Measurements from ENCODE around the gene LRPAP1.

The LRPAP1 gene

GRCh38 chr4:3500634-3501101, 31.6 kb downstream of the LRPAP1 start:
- H3K4me1 ChIP-seq (ENCODE audit: control insufficient read depth, insufficient read depth, low read length): peaks cover 6% of the 10 kb centered on the region
- no peaks in the 10 kb centered on the region for H3K36me3 ChIP-seq (ENCODE audit: control insufficient read depth, insufficient read depth, low read length)
- no peak overlapping the region for H3K4me3 ChIP-seq (ENCODE audit: insufficient read depth, low read depth, low read length)
- 94% methylated on average over 29 of the region's 29 CpGs for WGBS, 2 experiments
- no peaks in the 10 kb centered on the region for H3K9me3 ChIP-seq (ENCODE audit: control insufficient read depth, low read length)
- H3K27ac ChIP-seq (ENCODE audit: insufficient read depth, low read depth, low read length, poor library complexity, severe bottlenecking): no peak overlapping the region
- no peaks in the 10 kb centered on the region for H3K27me3 ChIP-seq (ENCODE audit: control insufficient read depth, insufficient read depth, low read length, poor library complexity, severe bottlenecking)

GRCh38 chr4:3500111-3500510, 32.1 kb downstream of the LRPAP1 start:
- no peaks in the 10 kb centered on the region for H3K36me3 ChIP-seq (ENCODE audit: control insufficient read depth, insufficient read depth, low read length)
- no peaks in the 10 kb centered on the region for H3K27me3 ChIP-seq (ENCODE audit: control insufficient read depth, insufficient read depth, low read length, poor library complexity, severe bottlenecking)
- H3K27ac ChIP-seq (ENCODE audit: insufficient read depth, low read depth, low read length, poor library complexity, severe bottlenecking): no peak overlapping the region
- no peak overlapping the region for H3K4me3 ChIP-seq (ENCODE audit: insufficient read depth, low read depth, low read length)
- 96 to 97% methylated on average over 17 of the region's 17 CpGs for WGBS, 2 experiments
- H3K4me1 ChIP-seq (ENCODE audit: control insufficient read depth, insufficient read depth, low read length): peaks cover 9% of the 10 kb centered on the region
- no peaks in the 10 kb centered on the region for H3K9me3 ChIP-seq (ENCODE audit: control insufficient read depth, low read length)

GRCh38 chr4:3499710-3500109, 32.5 kb downstream of the LRPAP1 start:
- H3K4me3 ChIP-seq (ENCODE audit: insufficient read depth, low read depth, low read length): no peak overlapping the region
- no peaks in the 10 kb centered on the region for H3K36me3 ChIP-seq (ENCODE audit: control insufficient read depth, insufficient read depth, low read length)
- no peaks in the 10 kb centered on the region for H3K27me3 ChIP-seq (ENCODE audit: control insufficient read depth, insufficient read depth, low read length, poor library complexity, severe bottlenecking)
- peaks cover 13% of the 10 kb centered on the region for H3K4me1 ChIP-seq (ENCODE audit: control insufficient read depth, insufficient read depth, low read length)
- H3K27ac ChIP-seq (ENCODE audit: insufficient read depth, low read depth, low read length, poor library complexity, severe bottlenecking): no peak overlapping the region
- no peaks in the 10 kb centered on the region for H3K9me3 ChIP-seq (ENCODE audit: control insufficient read depth, low read length)
- WGBS, 2 experiments: 93 to 97% methylated on average over 12 of the region's 12 CpGs

GRCh38 chr4:3498901-3499510, 33.2 kb downstream of the LRPAP1 start:
- Histone ChIP-seq H3K27ac (ENCODE audit: insufficient read depth, low read depth, low read length, poor library complexity, severe bottlenecking) (no peak overlapping the region), H3K9me3 (ENCODE audit: control insufficient read depth, low read length) (no peaks in the 10 kb centered on the region), H3K4me3 (ENCODE audit: insufficient read depth, low read depth, low read length) (no peak overlapping the region), H3K27me3 (ENCODE audit: control insufficient read depth, insufficient read depth, low read length, poor library complexity, severe bottlenecking) (no peaks in the 10 kb centered on the region), H3K36me3 (ENCODE audit: control insufficient read depth, insufficient read depth, low read length) (no peaks in the 10 kb centered on the region), H3K4me1 (ENCODE audit: control insufficient read depth, insufficient read depth, low read length) (peaks cover 20% of the 10 kb centered on the region)
- WGBS, 2 experiments: 91 to 93% methylated on average over 20 of the region's 20 CpGs

- no peaks in the 10 kb centered on the region for H3K36me3 ChIP-seq (ENCODE audit: control insufficient read depth, insufficient read depth, low read length)
- peaks cover 25% of the 10 kb centered on the region for H3K4me1 ChIP-seq (ENCODE audit: control insufficient read depth, insufficient read depth, low read length)
- H3K27ac ChIP-seq (ENCODE audit: insufficient read depth, low read depth, low read length, poor library complexity, severe bottlenecking): no peak overlapping the region
- 91 to 93% methylated on average over 11 of the region's 11 CpGs for WGBS, 2 experiments
- no peak overlapping the region for H3K4me3 ChIP-seq (ENCODE audit: insufficient read depth, low read depth, low read length)
- no peaks in the 10 kb centered on the region for H3K27me3 ChIP-seq (ENCODE audit: control insufficient read depth, insufficient read depth, low read length, poor library complexity, severe bottlenecking)
- no peaks in the 10 kb centered on the region for H3K9me3 ChIP-seq (ENCODE audit: control insufficient read depth, low read length)
These were observed 33.8 kb downstream of the LRPAP1 start for GRCh38 chr4:3498407-3498806.

GRCh38 chr4:3497523-3498389, 34.5 kb downstream of the LRPAP1 start:
- H3K27ac ChIP-seq (ENCODE audit: insufficient read depth, low read depth, low read length, poor library complexity, severe bottlenecking): no peak overlapping the region
- WGBS, 2 experiments: 86% methylated on average over 24 of the region's 24 CpGs
- peaks cover 27% of the 10 kb centered on the region for H3K4me1 ChIP-seq (ENCODE audit: control insufficient read depth, insufficient read depth, low read length)
- H3K4me3 ChIP-seq (ENCODE audit: insufficient read depth, low read depth, low read length): no peak overlapping the region
- H3K36me3 ChIP-seq (ENCODE audit: control insufficient read depth, insufficient read depth, low read length): no peaks in the 10 kb centered on the region
- peaks cover 6% of the 10 kb centered on the region for H3K27me3 ChIP-seq (ENCODE audit: control insufficient read depth, insufficient read depth, low read length, poor library complexity, severe bottlenecking)
- H3K9me3 ChIP-seq (ENCODE audit: control insufficient read depth, low read length): no peaks in the 10 kb centered on the region

- Histone ChIP-seq H3K9me3 (ENCODE audit: control insufficient read depth, low read length) (no peaks in the 10 kb centered on the region), H3K36me3 (ENCODE audit: control insufficient read depth, insufficient read depth, low read length) (no peaks in the 10 kb centered on the region), H3K27ac (ENCODE audit: insufficient read depth, low read depth, low read length, poor library complexity, severe bottlenecking) (no peak overlapping the region), H3K4me3 (ENCODE audit: insufficient read depth, low read depth, low read length) (no peak overlapping the region), H3K27me3 (ENCODE audit: control insufficient read depth, insufficient read depth, low read length, poor library complexity, severe bottlenecking) (peaks cover 12% of the 10 kb centered on the region), H3K4me1 (ENCODE audit: control insufficient read depth, insufficient read depth, low read length) (peaks cover 33% of the 10 kb centered on the region)
- 92 to 96% methylated on average over 6 of the region's 6 CpGs for WGBS, 2 experiments
These were observed 35.1 kb downstream of the LRPAP1 start for GRCh38 chr4:3497095-3497494.

GRCh38 chr4:3496021-3496420, 36.2 kb downstream of the LRPAP1 start:
- no peaks in the 10 kb centered on the region for H3K36me3 ChIP-seq (ENCODE audit: control insufficient read depth, insufficient read depth, low read length)
- no peak overlapping the region for H3K4me3 ChIP-seq (ENCODE audit: insufficient read depth, low read depth, low read length)
- H3K27me3 ChIP-seq (ENCODE audit: control insufficient read depth, insufficient read depth, low read length, poor library complexity, severe bottlenecking): peaks cover 23% of the 10 kb centered on the region
- H3K4me1 ChIP-seq (ENCODE audit: control insufficient read depth, insufficient read depth, low read length): peaks cover 33% of the 10 kb centered on the region
- no peaks in the 10 kb centered on the region for H3K9me3 ChIP-seq (ENCODE audit: control insufficient read depth, low read length)
- no peak overlapping the region for H3K27ac ChIP-seq (ENCODE audit: insufficient read depth, low read depth, low read length, poor library complexity, severe bottlenecking)
- 83 to 86% methylated on average over 14 of the region's 14 CpGs for WGBS, 2 experiments

- H3K4me3 ChIP-seq (ENCODE audit: insufficient read depth, low read depth, low read length): no peak overlapping the region
- peaks cover 30% of the 10 kb centered on the region for H3K27me3 ChIP-seq (ENCODE audit: control insufficient read depth, insufficient read depth, low read length, poor library complexity, severe bottlenecking)
- 90 to 91% methylated on average over 28 of the region's 28 CpGs for WGBS, 2 experiments
- no peaks in the 10 kb centered on the region for H3K36me3 ChIP-seq (ENCODE audit: control insufficient read depth, insufficient read depth, low read length)
- no peak overlapping the region for H3K27ac ChIP-seq (ENCODE audit: insufficient read depth, low read depth, low read length, poor library complexity, severe bottlenecking)
- peaks cover 33% of the 10 kb centered on the region for H3K4me1 ChIP-seq (ENCODE audit: control insufficient read depth, insufficient read depth, low read length)
- no peaks in the 10 kb centered on the region for H3K9me3 ChIP-seq (ENCODE audit: control insufficient read depth, low read length)
These were observed 36.8 kb downstream of the LRPAP1 start for GRCh38 chr4:3495204-3495975.

- H3K27ac ChIP-seq (ENCODE audit: insufficient read depth, low read depth, low read length, poor library complexity, severe bottlenecking): no peak overlapping the region
- H3K27me3 ChIP-seq (ENCODE audit: control insufficient read depth, insufficient read depth, low read length, poor library complexity, severe bottlenecking): peaks cover 39% of the 10 kb centered on the region
- H3K4me1 ChIP-seq (ENCODE audit: control insufficient read depth, insufficient read depth, low read length): peaks cover 33% of the 10 kb centered on the region
- no peaks in the 10 kb centered on the region for H3K9me3 ChIP-seq (ENCODE audit: control insufficient read depth, low read length)
- 59 to 60% methylated on average over 15 of the region's 15 CpGs for WGBS, 2 experiments
- H3K36me3 ChIP-seq (ENCODE audit: control insufficient read depth, insufficient read depth, low read length): no peaks in the 10 kb centered on the region
- H3K4me3 ChIP-seq (ENCODE audit: insufficient read depth, low read depth, low read length): no peak overlapping the region
These were observed 37.8 kb downstream of the LRPAP1 start for GRCh38 chr4:3494462-3494871.

All from ectodermal cell (in vitro differentiated cells).